GM12878 (cell line): Measurements from ENCODE around the gene ZNF891. TPM values are rescaled to one million over a fixed set of nuclear protein-coding genes. Genes with fewer than 3 reads are reported as not detected.

Source experiments
- ATAC-seq: fragments of 200-7000 bp; cut with Tn5 transposase; 3 replicates; pipeline ENCODE4 v1.9.1; 2020; ENCODE audit warnings: mild to moderate bottlenecking, moderate library complexity
- BruUV-seq: library from RNA; stranded (reverse); fragments of 400-500 nt; replicated peaks from 2 replicates; lab custom pipeline; 2021; lab: Mats Ljungman, UMichigan
- CTCF ChIA-PET: fragments of 300-600 bp; sonication (Branson Sonifier 250); formaldehyde crosslinking; extraction: SDS; loops from one replicate; lab custom pipeline; 2021; ENCODE audit warnings: inconsistent platforms; lab: Yijun Ruan, JAX
- POLR2A ChIA-PET: fragments of 350-600 bp; formaldehyde crosslinking; extraction: SDS; loops from one replicate; lab custom pipeline; 2021; ENCODE audit warnings: inconsistent platforms; lab: Charles Lee
- RAD21 ChIA-PET: fragments of 300-600 bp; sonication (Branson Sonifier 250); formaldehyde crosslinking; loops from one replicate; lab custom pipeline; 2023; ENCODE audit warnings: antibody characterized with exemption; ENCODE audit not compliant: unreplicated experiment; lab: Charles Lee
- SMC1A ChIA-PET: fragments of 300-600 bp; sonication (Branson Sonifier 250); formaldehyde crosslinking; loops from one replicate; lab custom pipeline; 2023; ENCODE audit not compliant: unreplicated experiment, uncharacterized antibody; lab: Charles Lee
- DNase-seq: peaks from one replicate; pipeline ENCODE4 v3.0.0-alpha.2; 2011; ENCODE audit warnings: low read depth, low spot score
- FAIRE-seq: peaks from 3 replicates; lab custom pipeline; 2011; peaks lifted over from hg19 to GRCh38; lab: Jason Lieb, UNC
- H2AFZ ChIP-seq: 2 replicates; pipeline ENCODE4 v1.6.0; 2011; ENCODE audit warnings: low read depth, low read length, control low read depth; ENCODE audit not compliant: control insufficient read depth
- H3K27ac ChIP-seq: 2 replicates; pipeline ENCODE4 v1.5.1; 2011; ENCODE audit warnings: control low read depth; ENCODE audit not compliant: control insufficient read depth, insufficient read depth
- H3K27me3 ChIP-seq, 2 experiments: replicated peaks in 1 of 2; 2 replicates each; pipeline versions ENCODE4 v1.6.0 to v1.6.1; 2011; ENCODE audit warnings: low read length in 1 of 2; ENCODE audit not compliant: control insufficient read depth in 2 of 2, insufficient read depth in 2 of 2
- H3K36me3 ChIP-seq, 2 experiments: 2 replicates each; pipeline ENCODE4 v1.5.1; 2011; ENCODE audit warnings: low read length in 1 of 2; ENCODE audit not compliant: control insufficient read depth in 2 of 2, insufficient read depth in 2 of 2
- H3K4me1 ChIP-seq: 2 replicates; pipeline ENCODE4 v1.6.1; 2011; ENCODE audit warnings: mild to moderate bottlenecking, low read length, moderate library complexity, mixed read lengths; ENCODE audit not compliant: control insufficient read depth, insufficient read depth
- H3K4me2 ChIP-seq: 2 replicates; pipeline ENCODE4 v1.6.0; 2011; ENCODE audit warnings: control low read depth; ENCODE audit not compliant: control insufficient read depth, insufficient read depth
- H3K4me3 ChIP-seq: fragments of 200-600 bp; sonication (generic); 2 replicates; pipeline ENCODE4 v1.5.1; 2016
- H3K79me2 ChIP-seq: 2 replicates; pipeline ENCODE4 v1.6.0; 2011; ENCODE audit warnings: low read length; ENCODE audit not compliant: control insufficient read depth, insufficient read depth
- H3K9ac ChIP-seq: 2 replicates; pipeline ENCODE4 v1.8.0; 2011; ENCODE audit warnings: low read length, control low read depth, mixed read lengths; ENCODE audit not compliant: control insufficient read depth, insufficient read depth
- H3K9me3 ChIP-seq: replicated peaks from 3 replicates; pipeline ENCODE4 v1.5.1; 2011; ENCODE audit warnings: mild to moderate bottlenecking, low read length; ENCODE audit not compliant: control insufficient read depth, insufficient read depth
- H4K20me1 ChIP-seq: 2 replicates; pipeline ENCODE4 v1.6.0; 2011; ENCODE audit not compliant: control insufficient read depth, insufficient read depth
- FOXK2 ChIP-seq: fragments of 450-650 bp; IDR thresholded peaks from 2 replicates; pipeline ENCODE4 v1.6.1; 2017; ENCODE audit warnings: mild to moderate bottlenecking, moderate library complexity
- HSF1 ChIP-seq: fragments of 150-350 bp; IDR thresholded peaks from 2 replicates; pipeline ENCODE4 v1.6.1; 2014; ENCODE audit warnings: mild to moderate bottlenecking, low read depth, low read length
- KLF5 ChIP-seq: fragments of 450-650 bp; IDR thresholded peaks from 2 replicates; pipeline ENCODE4 v1.6.1; 2014; ENCODE audit warnings: mild to moderate bottlenecking; ENCODE audit not compliant: partially characterized antibody
- POLR2A ChIP-seq: IDR thresholded peaks from 2 replicates; pipeline ENCODE4 v1.6.1; 2011; ENCODE audit warnings: low read depth, mild to moderate bottlenecking, low read length
- RAD21 ChIP-seq: IDR thresholded peaks from 2 replicates; pipeline ENCODE4 v1.6.1; 2011; ENCODE audit warnings: mild to moderate bottlenecking, low read depth, low read length, moderate library complexity; ENCODE audit not compliant: insufficient read depth
- SKIL ChIP-seq: fragments of 450-650 bp; IDR thresholded peaks from 2 replicates; pipeline ENCODE4 v1.6.1; 2017; ENCODE audit warnings: mild to moderate bottlenecking, low read depth, inconsistent platforms; ENCODE audit not compliant: poor library complexity, severe bottlenecking
- ZBED1 ChIP-seq: IDR thresholded peaks from 2 replicates; pipeline ENCODE4 v1.6.1; 2016; ENCODE audit warnings: borderline replicate concordance
- WGBS: methylation state at CpG from one replicate; pipeline ENCODE4 v1.1.6; 2016; ENCODE audit warnings: low lambda C conversion rate; ENCODE audit not compliant: insufficient replicate concordance, insufficient coverage; ENCODE audit errors: missing lambda C conversion rate; 5-methylcytosine and 5-hydroxymethylcytosine counted together
- in situ Hi-C: fragments of 300-500 bp; cut with MboI; formaldehyde crosslinking; loops from 9 replicates; pipeline ENCODE4 v1.14.3; 2018; ENCODE audit warnings: mixed read lengths
- intact Hi-C: fragments of 100-400 bp; cut with micrococcal nuclease; formaldehyde crosslinking; loops from one replicate; pipeline ENCODE4 v1.14.2; 2022; ENCODE audit not compliant: unreplicated experiment
- polyA plus RNA-seq, 11 experiments: library from polyadenylated mRNA; depleted of rRNA in 4 of 11; unstranded in 6 of 11; stranded (reverse) in 5 of 11; fragments of >200 nt; fragmentation: Nextera tagmentation in 4 of 11; fragmentation: Illumina TruSeq in 1 of 11; extraction: Ambion mirVana in 4 of 11; extraction: Trizol in 1 of 11; gene quantifications; 1 replicate in 1 of 11; 2 replicates in 10 of 11; pipeline versions ENCODE4 v1.2.1 to v1.2.3, GENCODE V29; 2011 to 2016; ENCODE audit warnings: inconsistent platforms in 2 of 11, missing spikeins in 2 of 11, low read depth in 1 of 11
- total RNA-seq, 4 experiments: library from RNA; depleted of rRNA in 3 of 4; stranded (reverse); fragments of >200 nt in 3 of 4; fragmentation: Illumina TruSeq in 1 of 4; extraction: Trizol in 1 of 4; gene quantifications; 2 replicates each; pipeline versions ENCODE4 v1.2.1 to v1.2.3, GENCODE V29; 2013 to 2021

The ZNF891 gene
- total and polyA plus RNA-seq, 10 of the 15 experiments (the other 5 are each of a cell fraction or from before 2014, with no cell fraction given), result 0.20 to 1.1 (median 0.69) TPM

- POLR2A ChIA-PET, result no interaction called here
- SMC1A ChIA-PET, result no interaction called here
These were observed 23.8 kb downstream of the ZNF891 start for GRCh38 chr12:133106253-133106652.

More at GRCh38 chr12:133106253-133106652, 23.8 kb downstream of the ZNF891 start:
- ATAC-seq (no peak), FAIRE-seq (no peak), DNase-seq (no peak)
- peaks cover 46% of the 10 kb centered on the region for H3K9me3 ChIP-seq
- no peak overlapping the region for H3K4me3 ChIP-seq
- no peaks in the 10 kb centered on the region for H3K27me3 ChIP-seq
- H3K4me1 ChIP-seq, result no peaks in the 10 kb centered on the region
- intact Hi-C loops, result no loop called here
- no peak overlapping the region for H3K27ac ChIP-seq
- in situ Hi-C loops, result no loop called here
- TF ChIP-seq KLF5 (peak; percentile 42), SKIL (no peak), FOXK2 (no peak), ZBED1 (no peak), POLR2A (no peak), RAD21 (no peak), HSF1 (no peak)
- H4K20me1 ChIP-seq, result no peaks in the 10 kb centered on the region
- 97% methylated on average over 5 of the region's 5 CpGs for WGBS
- no TSS peak for BruUV-seq
- H3K9ac ChIP-seq, result no peak overlapping the region
- no peaks in the 10 kb centered on the region for H3K79me2 ChIP-seq
- H2AFZ ChIP-seq, result no peak overlapping the region
- H3K4me2 ChIP-seq, result no peak overlapping the region
- H3K36me3 ChIP-seq, result peaks cover 0 to 14% of the 10 kb centered on the region in 2 experiments; a peak in 1 of 4 replicates
- CTCF ChIA-PET, result interaction anchor here (1.2 kb wide), 1 partner anchor 75 kb away, joined by 3 read pairs; the partner anchor contains the start of gene ZNF268
- RAD21 ChIA-PET, result no interaction called here
